GM12801 (cell line): ENCODE data around the gene C1orf210.

Source experiments
- TF ChIP-seq, protein P1 (sequence below): IDR thresholded peaks from one replicate; pipeline ENCODE4 v1.5.1; 2011; ENCODE audit warnings: control low read depth; ENCODE audit not compliant: insufficient read length; ENCODE audit errors: extremely low read depth

C1orf210 gene

DNA sequence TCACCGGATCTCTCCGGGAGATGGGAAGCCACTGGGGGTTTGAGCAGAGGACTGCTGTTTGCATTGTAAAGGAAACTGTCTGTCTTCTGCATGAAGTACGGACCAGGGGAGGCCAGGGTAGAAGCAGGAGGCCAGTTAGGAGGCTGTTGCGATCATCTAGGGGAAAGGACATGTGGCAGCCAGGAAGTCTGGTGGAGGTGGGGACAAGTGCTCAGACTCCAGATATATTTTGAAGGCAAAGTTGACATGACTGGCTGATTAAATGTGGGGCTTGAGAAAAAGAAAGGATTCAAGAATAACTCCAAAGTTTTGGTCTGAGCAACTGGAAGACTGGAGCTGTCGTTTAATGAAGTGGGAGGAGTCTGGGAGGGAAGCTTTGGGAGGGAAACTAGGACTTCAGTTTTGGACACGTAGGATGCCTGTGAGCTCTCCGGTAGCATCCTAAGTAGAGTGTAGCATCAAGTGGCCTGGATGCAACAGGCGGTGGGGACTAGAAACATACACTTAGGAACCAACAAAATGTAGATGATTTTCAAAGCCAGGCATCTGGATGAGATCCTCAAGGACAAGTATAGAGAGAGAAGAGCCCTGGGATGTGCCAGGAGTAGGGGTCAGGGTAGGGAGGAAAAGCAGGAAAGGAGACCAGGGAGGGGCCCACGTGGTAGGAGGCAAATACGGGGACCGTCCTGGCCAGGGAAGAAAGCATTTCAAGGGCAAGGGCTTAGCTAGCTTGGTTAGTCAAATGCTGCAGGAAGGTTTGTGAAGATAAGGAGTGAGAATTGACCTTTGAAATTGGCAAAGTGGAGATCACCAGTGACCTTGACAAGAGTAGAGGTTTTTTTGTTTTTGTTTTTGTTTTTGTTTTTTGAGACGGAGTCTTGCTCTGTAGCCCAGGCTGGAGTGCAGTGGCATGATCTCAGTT lies 3.7 kb upstream of the C1orf210 start:
- TF ChIP-seq, protein P1, sequence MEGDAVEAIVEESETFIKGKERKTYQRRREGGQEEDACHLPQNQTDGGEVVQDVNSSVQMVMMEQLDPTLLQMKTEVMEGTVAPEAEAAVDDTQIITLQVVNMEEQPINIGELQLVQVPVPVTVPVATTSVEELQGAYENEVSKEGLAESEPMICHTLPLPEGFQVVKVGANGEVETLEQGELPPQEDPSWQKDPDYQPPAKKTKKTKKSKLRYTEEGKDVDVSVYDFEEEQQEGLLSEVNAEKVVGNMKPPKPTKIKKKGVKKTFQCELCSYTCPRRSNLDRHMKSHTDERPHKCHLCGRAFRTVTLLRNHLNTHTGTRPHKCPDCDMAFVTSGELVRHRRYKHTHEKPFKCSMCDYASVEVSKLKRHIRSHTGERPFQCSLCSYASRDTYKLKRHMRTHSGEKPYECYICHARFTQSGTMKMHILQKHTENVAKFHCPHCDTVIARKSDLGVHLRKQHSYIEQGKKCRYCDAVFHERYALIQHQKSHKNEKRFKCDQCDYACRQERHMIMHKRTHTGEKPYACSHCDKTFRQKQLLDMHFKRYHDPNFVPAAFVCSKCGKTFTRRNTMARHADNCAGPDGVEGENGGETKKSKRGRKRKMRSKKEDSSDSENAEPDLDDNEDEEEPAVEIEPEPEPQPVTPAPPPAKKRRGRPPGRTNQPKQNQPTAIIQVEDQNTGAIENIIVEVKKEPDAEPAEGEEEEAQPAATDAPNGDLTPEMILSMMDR, result no peak

DNA sequence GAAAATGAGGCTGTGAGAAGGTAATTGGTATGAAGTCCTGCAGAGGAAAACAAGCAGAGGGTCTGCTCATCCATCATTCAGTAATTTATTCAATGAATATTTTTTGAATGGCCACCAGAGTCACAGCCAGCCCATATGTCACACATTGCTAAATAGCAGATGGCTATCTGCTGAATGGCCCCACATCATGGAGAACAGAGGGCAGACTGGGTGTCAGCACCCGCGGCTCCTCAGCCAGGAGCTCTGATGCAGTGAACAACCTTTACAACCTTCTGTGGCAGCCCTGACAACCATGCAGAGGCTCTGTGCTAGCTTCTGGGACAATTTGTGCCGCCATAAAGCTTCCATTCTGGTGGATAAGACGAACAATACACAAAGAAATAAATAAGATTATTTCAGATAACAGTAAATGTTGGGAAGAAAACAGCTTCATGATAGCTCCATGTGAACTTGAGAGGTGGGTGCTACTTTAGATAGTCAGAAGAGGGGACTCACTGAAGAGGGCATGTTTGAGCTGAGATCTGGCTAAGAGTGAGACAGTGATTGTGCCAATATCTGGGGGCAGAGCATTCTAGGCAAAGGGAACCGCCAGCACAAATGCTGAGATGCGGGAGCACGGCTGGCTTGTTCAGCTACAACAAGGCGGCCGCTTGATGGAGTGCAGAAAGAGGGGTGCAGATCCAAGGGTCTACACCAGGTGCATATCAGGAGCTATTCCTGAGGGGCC lies 2.8 kb upstream of the C1orf210 start:
- TF ChIP-seq, protein P1, result no peak

DNA sequence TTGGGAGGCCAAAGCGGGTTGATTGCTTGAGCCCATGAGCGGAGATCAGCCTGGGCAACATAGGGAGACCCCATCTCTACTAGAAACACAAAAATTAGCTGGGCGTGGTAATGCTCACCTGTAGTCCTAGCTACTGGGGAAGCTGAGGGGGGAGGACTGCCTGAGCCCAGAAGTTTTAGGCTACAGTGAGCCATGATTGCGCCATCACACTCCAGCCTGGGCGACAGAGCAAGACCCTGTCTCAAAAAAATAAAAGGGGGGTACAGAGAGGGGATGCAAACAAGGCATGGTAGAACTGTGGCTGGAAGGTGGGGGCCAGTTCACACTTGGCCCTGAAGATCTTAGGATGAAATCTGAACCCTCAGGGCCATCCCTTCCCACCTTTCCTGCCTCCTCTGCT lies 1.2 kb upstream of the C1orf210 start:
- TF ChIP-seq, protein P1, result no peak

DNA sequence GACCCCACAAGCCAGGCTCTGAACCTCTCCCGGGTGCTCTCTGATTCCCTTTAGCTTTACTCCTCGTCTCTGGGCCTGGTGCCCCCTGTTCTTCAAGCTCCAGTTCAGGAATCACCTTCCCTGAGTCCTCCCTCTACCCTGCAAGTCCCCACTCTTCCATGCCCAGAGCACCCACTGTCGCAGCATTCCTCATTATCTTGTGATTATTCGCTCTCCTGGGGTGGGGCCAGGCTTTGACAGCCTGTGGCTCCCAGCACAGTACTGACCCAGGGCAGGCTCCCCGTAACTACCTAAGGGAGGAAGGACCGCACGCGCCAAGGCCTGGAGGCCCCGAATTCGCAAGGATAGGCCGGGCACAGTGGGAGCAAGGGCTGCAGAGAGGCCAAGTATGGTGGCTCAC lies 734 bp upstream of the C1orf210 start:
- TF ChIP-seq, protein P1, result no peak

DNA sequence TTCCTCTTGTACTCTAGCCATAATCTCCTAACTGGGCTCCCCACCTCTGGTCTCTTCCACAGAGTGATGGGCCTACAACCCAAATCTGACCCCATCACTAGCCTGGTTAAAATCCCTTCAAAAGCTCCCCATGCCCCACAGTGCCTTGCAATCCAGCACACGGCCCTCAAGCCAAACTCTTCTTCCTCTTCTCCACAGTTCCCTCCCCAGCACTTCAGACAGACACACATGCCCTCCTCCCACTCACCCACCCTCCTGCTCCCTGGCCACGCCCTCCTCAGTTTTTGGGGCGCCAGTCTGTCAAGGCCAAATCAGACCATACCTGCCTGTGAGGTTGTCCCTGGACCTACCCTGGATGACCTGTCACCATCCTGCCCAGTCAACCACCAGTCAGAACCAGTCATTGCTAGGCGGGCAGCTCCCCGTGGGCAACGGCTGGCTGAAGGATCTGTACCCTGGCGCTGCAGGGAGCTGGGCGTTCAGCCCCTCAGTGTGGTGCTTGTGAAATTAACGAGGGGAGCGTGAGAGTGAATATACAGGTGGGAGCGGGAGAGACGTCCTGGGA lies 753 bp downstream of the C1orf210 start:
- TF ChIP-seq, protein P1, result no peak

DNA sequence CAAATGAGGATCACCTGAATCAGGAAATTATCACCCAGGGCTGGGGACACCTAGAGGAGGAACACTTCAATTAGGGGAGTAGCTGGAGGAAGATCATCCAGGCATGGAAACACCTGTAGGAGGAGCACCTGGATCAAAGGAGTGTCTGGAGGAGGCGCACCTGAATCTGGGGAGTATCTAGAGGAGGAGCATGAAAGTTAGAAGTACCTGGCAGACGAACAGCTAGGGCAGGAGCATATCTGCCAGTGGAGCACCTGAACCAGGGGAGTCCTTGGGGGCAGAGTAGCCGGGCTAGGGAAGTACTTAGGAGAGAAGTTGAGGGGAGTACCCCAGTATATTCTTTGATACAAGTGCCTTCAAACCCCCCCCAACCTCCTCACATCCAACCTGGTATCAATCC lies 1.3 kb downstream of the C1orf210 start:
- TF ChIP-seq, protein P1, result no peak
